PC-3 (cell line): ENCODE measurements around the gene SAE1. TPM values are rescaled to one million over a fixed set of nuclear protein-coding genes. Genes with fewer than 3 reads are reported as not detected.

ENCODE experiments used
- ATAC-seq: fragments of 200-7000 bp; cut with Tn5 transposase; 2 replicates; pipeline ENCODE4 v1.9.1; 2020; ENCODE audit warnings: mild to moderate bottlenecking, moderate library complexity
- BruUV-seq: library from RNA; stranded (reverse); fragments of 400-500 nt; replicated peaks from 2 replicates; lab custom pipeline; 2021; lab: Mats Ljungman, UMichigan
- CTCF ChIA-PET: fragments of 300-600 bp; sonication (Branson Sonifier 250); formaldehyde crosslinking; loops from one replicate; lab custom pipeline; 2022; ENCODE audit warnings: antibody characterized with exemption; lab: Charles Lee
- POLR2A ChIA-PET: fragments of 300-600 bp; sonication (Branson Sonifier 250); formaldehyde crosslinking; loops from one replicate; lab custom pipeline; 2022; ENCODE audit warnings: antibody characterized with exemption; ENCODE audit not compliant: unreplicated experiment; lab: Charles Lee
- DNase-seq: peaks from one replicate; pipeline ENCODE4 v3.0.0-alpha.2; 2015
- H2AFZ ChIP-seq: fragments of 300-600 bp; sonication (generic); 2 replicates; pipeline ENCODE4 v1.6.0; 2016; ENCODE audit warnings: antibody characterized with exemption, low read length
- H3F3A ChIP-seq: fragments of 300-600 bp; sonication (generic); one replicate; pipeline ENCODE4 v1.6.0; 2017; ENCODE audit warnings: antibody characterized with exemption, low read length, control low read depth, mild to moderate bottlenecking; ENCODE audit not compliant: unreplicated experiment
- H3K27ac ChIP-seq: fragments of 300-600 bp; sonication (generic); 2 replicates; pipeline ENCODE4 v1.5.1; 2016; ENCODE audit warnings: mild to moderate bottlenecking, low read length
- H3K27me3 ChIP-seq: fragments of 300-600 bp; sonication (generic); 2 replicates; pipeline ENCODE4 v1.6.1; 2016; ENCODE audit warnings: low read length, mixed read lengths
- H3K36me3 ChIP-seq: fragments of 300-600 bp; sonication (generic); 2 replicates; pipeline ENCODE4 v1.6.1; 2016; ENCODE audit warnings: low read depth, mixed run types, low read length, mixed read lengths
- H3K4me1 ChIP-seq: fragments of 300-600 bp; sonication (generic); 2 replicates; pipeline ENCODE4 v1.5.1; 2016; ENCODE audit warnings: low read length; ENCODE audit not compliant: insufficient read depth
- H3K4me2 ChIP-seq: fragments of 300-600 bp; sonication (generic); 2 replicates; pipeline ENCODE4 v1.6.0; 2016; ENCODE audit warnings: low read length
- H3K4me3 ChIP-seq: fragments of 300-600 bp; sonication (generic); 2 replicates; pipeline ENCODE4 v1.5.1; 2016; ENCODE audit warnings: mild to moderate bottlenecking, low read length, mixed read lengths
- H3K79me2 ChIP-seq: fragments of 300-600 bp; sonication (generic); 2 replicates; pipeline ENCODE4 v1.6.1; 2017; ENCODE audit warnings: low read length, mixed read lengths
- H3K9ac ChIP-seq: fragments of 300-600 bp; sonication (generic); 2 replicates; pipeline ENCODE4 v1.6.0; 2016; ENCODE audit warnings: mild to moderate bottlenecking, low read length
- H3K9me2 ChIP-seq: fragments of 300-600 bp; sonication (generic); replicated peaks from 2 replicates; pipeline ENCODE4 v1.6.1; 2016; ENCODE audit warnings: mixed run types, low read length, mixed read lengths
- H3K9me3 ChIP-seq: fragments of 300-600 bp; sonication (generic); 2 replicates; pipeline ENCODE4 v1.6.1; 2016; ENCODE audit warnings: low read length, mixed read lengths
- H4K20me1 ChIP-seq: fragments of 300-600 bp; sonication (generic); 2 replicates; pipeline ENCODE4 v1.6.1; 2016; ENCODE audit warnings: low read length, mixed read lengths
- EZH2 ChIP-seq: fragments of 300-600 bp; sonication (generic); IDR thresholded peaks from one replicate; pipeline ENCODE4 v1.6.1; 2017; ENCODE audit warnings: antibody characterized with exemption, mild to moderate bottlenecking, low read length; ENCODE audit not compliant: unreplicated experiment
- EZH2phosphoT487 ChIP-seq: fragments of 300-600 bp; sonication (generic); IDR thresholded peaks from 2 replicates; pipeline ENCODE4 v1.6.1; 2018; ENCODE audit warnings: mild to moderate bottlenecking, antibody characterized with exemption, low read length, borderline replicate concordance
- intact Hi-C: fragments of 100-400 bp; cut with micrococcal nuclease; formaldehyde crosslinking; loops from 2 replicates; pipeline ENCODE4 v1.9.0; 2023
- total RNA-seq: library from RNA; depleted of rRNA; stranded (reverse); fragments of >200 nt; gene quantifications from 2 replicates; pipeline ENCODE4 v1.2.3, GENCODE V29; 2014
- TF ChIP-seq, protein P1 (sequence below): fragments of 300-600 bp; sonication (generic); conservative IDR thresholded peaks from 2 replicates; pipeline ENCODE4 v1.5.1; 2017; ENCODE audit warnings: antibody characterized with exemption, low read depth, mild to moderate bottlenecking, low read length

Gene SAE1
- total RNA-seq, 1 experiment from 2014 or later, result 99.7 TPM

DNA sequence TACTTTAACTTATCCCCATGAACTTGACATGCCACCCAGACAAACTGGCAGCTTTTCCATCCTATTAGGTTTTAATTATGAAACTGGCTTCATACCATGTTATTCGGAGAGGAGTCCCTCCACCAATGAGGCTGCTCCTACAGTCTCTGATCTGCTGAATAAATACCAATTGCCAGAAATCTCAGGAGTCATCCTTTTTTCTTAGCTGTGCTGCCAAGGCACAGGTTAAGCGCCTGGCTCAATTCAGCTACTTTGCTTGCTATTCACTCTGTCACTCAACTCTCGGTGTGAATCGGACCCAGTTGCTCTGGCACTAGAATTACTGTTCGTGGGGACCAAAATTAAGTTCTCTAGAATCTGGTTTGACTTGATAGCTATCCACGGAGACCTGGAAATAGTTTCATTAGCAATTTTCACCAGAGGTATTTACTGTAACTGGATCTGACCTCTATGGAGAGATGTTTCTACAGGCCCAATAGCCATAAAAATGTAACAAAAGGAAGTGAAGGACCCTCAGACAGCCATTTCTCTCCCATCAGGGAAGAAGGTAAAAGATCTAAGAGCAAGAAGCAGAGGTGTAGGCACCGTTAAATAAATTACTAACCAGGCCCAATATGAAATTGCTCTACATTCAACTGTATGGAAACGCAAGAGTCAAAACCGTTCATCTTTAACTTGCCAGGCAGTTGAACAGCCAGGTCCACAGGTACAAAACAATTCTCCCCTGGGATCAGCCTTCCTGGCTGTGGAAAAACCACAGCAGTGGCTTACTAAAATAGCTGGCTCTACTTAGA lies 22.5 kb upstream of the SAE1 start:
- Histone ChIP-seq H3K27me3 (no peaks in the 10 kb centered on the region), H2AFZ (no peak overlapping the region), H3F3A (peaks cover 10% of the 10 kb centered on the region), H4K20me1 (no peaks in the 10 kb centered on the region), H3K9me3 (no peaks in the 10 kb centered on the region), H3K4me2 (peak overlapping the region; percentile 85), H3K9me2 (no peaks in the 10 kb centered on the region), H3K27ac (peak overlapping the region; percentile 99), H3K4me3 (peak overlapping the region; percentile 93), H3K4me1 (peaks cover 40% of the 10 kb centered on the region), H3K36me3 (no peaks in the 10 kb centered on the region; the same call in 1 of the 2 replicates), H3K9ac (peak overlapping the region; percentile 100), H3K79me2 (peaks cover 86% of the 10 kb centered on the region)
- TSS peak; percentile 22 for BruUV-seq
- ChIA-PET CTCF (interaction anchor here (0.8 kb wide), 1 partner anchor 29 kb away, joined by 4 read pairs; no protein-coding TSS in a partner anchor), POLR2A (no interaction called here)
- peak; percentile 23; the same call in 1 of the 2 replicates for ATAC-seq
- intact Hi-C loops, result no loop called here
- TF ChIP-seq, protein P1, sequence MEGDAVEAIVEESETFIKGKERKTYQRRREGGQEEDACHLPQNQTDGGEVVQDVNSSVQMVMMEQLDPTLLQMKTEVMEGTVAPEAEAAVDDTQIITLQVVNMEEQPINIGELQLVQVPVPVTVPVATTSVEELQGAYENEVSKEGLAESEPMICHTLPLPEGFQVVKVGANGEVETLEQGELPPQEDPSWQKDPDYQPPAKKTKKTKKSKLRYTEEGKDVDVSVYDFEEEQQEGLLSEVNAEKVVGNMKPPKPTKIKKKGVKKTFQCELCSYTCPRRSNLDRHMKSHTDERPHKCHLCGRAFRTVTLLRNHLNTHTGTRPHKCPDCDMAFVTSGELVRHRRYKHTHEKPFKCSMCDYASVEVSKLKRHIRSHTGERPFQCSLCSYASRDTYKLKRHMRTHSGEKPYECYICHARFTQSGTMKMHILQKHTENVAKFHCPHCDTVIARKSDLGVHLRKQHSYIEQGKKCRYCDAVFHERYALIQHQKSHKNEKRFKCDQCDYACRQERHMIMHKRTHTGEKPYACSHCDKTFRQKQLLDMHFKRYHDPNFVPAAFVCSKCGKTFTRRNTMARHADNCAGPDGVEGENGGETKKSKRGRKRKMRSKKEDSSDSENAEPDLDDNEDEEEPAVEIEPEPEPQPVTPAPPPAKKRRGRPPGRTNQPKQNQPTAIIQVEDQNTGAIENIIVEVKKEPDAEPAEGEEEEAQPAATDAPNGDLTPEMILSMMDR, result no peak
- no peak for TF ChIP-seq EZH2phosphoT487
- TF ChIP-seq EZH2, result no peak
- peak; percentile 32 for DNase-seq

DNA sequence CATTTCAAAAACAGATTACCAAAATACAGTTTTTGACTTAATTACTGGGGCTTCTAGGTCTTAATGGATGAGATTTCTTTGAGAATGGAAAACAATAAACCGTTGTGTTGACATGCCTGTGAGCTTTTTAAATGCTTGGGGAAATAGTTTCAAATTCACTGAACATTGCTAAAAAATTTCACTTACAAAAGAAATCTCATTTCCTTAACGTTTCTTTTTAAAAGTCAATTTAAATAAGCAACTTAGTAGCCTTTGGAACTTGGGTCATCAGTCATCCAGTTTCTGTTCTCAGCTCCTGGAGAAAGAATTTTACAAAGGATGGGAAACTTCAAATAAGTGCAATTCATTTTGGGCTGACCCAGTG lies 21.5 kb upstream of the SAE1 start:
- TF ChIP-seq, protein P1, result no peak
- TF ChIP-seq EZH2phosphoT487, result no peak
- intact Hi-C loops, result no loop called here
- H3F3A ChIP-seq, result peaks cover 10% of the 10 kb centered on the region
- peak overlapping the region; percentile 99 for H3K27ac ChIP-seq
- ATAC-seq (no peak), DNase-seq (no peak)
- H3K9ac ChIP-seq, result peak overlapping the region; percentile 100
- H3K4me1 ChIP-seq, result peaks cover 40% of the 10 kb centered on the region
- H3K79me2 ChIP-seq, result peaks cover 79% of the 10 kb centered on the region
- H3K9me3 ChIP-seq, result no peaks in the 10 kb centered on the region
- peak overlapping the region; percentile 93 for H3K4me3 ChIP-seq
- H3K36me3 ChIP-seq, result no peaks in the 10 kb centered on the region; the same call in 1 of the 2 replicates
- no peaks in the 10 kb centered on the region for H3K9me2 ChIP-seq
- CTCF ChIA-PET, result no interaction called here
- H4K20me1 ChIP-seq, result no peaks in the 10 kb centered on the region
- H3K4me2 ChIP-seq, result peak overlapping the region; percentile 85
- BruUV-seq, result no TSS peak
- POLR2A ChIA-PET, result no interaction called here
- H3K27me3 ChIP-seq, result no peaks in the 10 kb centered on the region
- no peak overlapping the region for H2AFZ ChIP-seq
